CD4-positive, alpha-beta T cell treated with Interferon gamma for 1 hour (primary cell): ENCODE measurements around the gene FMO5.
"Not testable (repeated sequence)": the region's sequence is repeated elsewhere in the genome, so short reads cannot be mapped to it uniquely, and the experiment has no call there.

Experiments used
- DNase-seq: peaks from one replicate; pipeline ENCODE4 v3.0.0-alpha.2; 2020

The FMO5 gene

DNA sequence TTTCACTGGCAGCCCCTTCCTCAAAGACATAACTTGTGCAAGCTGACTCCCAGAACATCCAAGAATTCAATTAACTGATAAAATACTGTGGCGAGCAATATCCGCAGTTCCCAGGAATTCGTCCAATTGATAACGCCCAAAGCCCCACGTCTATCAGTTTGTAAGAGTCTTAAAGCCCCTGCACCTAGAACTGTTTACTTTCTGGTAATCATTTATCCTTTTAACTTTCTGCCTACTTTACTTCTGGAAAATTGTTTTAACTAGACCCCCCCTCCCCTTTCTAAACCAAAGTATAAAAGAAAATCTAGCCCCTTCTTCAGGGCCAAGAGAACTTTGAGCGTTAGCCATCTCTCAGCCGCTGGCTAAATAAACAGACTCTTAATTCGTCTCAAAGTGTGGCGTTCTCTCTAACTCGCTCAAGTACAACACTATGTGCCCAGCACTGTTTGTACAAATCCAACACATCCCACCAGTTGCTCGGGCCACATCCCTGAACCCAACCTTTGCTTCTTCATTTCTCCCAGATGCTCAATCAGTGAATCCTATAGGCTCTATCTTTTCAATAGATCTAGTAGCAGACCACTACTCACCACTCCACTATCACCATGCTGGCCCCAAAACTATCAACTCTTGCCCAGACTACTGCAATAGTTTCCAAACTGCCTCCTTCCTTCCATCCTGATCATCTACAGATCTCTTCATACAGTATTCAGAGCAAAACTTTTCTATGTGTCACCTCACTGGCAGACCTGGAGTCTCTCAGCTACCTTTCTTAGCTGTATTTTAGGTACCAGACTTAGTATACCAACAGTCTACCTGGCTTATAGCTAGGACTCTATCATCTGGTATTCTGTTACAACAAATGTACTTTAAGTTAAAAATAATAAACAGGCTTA, 14.0 kb upstream of the FMO5 start:
- DNase-seq, result no peak

DNA sequence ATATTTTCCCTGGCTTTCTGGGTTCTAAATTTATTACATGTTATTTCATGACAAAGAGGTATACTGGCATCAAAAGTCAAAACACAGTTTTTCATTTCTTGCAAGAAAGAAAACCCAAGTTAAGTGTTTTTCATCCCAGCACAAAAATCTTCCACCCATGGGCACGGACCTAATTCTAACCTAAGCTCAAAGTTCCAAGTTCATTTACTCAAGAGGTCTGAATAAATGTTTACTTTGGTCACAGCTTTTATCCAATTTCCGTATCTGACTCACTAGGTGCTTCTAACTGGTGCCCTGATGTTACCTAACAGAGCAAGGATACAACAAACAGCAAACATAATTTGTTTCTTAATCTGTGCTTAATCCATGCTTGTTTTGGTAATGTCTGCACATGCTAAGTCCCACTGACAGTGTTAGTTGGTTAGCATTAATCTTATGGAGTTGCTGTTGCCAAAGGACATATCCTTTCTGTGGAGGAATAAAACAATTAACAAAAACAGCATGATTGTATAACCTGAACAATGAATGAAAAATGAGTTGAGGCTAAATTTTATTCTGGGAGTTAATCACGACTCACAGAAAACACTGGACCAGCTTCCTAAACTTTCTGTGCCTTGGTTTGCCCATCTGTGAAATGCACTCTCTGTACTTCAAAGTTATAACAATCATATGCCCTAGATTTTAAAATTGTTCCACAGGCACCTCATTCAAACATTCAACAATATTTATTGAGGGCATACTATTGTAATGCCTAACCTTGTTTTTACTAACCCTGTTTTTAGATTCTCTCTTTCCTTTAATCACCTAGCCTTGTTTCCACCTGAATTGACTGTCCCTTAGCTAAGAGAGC, 13.1 kb upstream of the FMO5 start:
- DNase-seq, result no peak

DNA sequence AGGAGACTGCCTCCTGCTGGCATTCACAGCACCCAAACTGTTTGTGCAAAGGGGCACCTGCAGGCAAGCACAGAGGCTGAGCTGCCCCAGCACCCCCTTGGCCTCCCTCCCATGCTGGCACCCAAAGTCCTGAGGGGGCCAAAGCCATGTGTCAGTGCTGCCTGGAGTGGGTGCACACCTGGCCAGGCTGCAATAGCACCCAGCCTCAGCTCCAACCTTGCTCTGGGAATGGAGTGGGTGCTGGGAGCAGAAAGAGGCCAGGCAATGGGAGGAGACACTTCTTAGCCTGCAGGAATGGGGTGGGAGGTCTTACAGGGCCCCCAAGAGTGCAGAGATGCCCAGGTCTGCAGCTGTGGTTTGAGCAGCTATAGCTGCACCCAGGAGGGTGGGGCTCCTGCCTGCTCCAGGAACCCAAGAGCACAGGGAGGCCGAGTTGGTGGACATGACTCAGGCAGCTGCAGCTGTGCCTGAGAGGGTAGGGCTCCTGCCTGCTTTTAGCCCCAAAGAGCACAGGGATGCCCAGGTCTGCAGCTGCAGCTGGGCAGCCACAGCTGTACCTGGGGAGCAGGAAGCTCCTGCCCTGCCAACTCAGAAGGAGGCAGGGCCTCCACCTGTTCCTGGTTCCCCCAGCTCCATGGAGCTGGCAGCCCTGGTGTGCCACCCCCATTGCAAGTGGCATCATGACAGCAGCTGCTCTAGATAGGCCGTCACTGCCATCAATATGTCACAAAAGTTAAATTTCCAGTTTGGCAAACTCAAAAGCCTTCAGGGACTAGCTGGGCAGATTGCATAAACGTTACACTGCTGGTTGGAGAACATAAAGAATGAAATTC, 12.0 kb upstream of the FMO5 start:
- no peak for DNase-seq

DNA sequence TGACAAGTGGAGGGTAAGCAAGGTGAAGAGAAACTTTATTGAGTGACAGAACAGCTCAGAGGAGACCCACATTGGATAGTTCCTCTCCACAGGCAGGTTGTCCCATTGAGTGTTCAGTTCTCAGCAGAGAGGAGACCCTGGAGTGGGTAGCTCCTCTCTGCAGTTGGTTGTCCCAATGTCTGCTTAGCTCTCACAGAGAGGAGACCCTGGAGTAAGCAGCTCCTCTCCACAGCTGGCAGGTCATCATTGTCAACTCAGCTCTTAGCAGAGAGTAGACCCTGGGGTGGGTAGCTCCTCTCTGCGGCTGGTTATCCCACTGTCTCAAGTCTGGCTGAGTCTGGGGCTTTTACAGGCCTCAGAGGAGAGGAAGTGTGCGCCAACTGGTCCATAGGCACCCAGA, 11.3 kb upstream of the FMO5 start:
- DNase-seq, result no peak

DNA sequence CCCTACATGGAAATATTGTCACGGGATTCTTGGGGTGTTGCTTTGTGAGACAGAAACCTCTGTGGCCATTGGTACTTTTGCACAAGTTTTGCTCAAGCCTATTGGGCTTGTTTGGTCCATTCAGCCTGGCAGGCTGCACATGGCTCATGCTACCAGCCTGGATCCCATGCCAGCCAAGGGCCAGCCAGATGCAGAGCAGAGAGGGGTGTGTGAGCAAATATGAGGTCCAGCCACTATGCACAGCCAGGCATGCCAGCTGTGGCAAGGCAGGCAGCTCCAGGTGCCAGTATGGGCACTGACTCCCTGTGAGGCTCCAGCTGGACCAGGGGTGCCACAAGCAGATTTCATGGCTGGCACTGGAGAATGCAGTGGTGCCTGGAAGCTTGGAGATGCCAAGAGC, 10.7 kb upstream of the FMO5 start:
- no peak for DNase-seq

DNA sequence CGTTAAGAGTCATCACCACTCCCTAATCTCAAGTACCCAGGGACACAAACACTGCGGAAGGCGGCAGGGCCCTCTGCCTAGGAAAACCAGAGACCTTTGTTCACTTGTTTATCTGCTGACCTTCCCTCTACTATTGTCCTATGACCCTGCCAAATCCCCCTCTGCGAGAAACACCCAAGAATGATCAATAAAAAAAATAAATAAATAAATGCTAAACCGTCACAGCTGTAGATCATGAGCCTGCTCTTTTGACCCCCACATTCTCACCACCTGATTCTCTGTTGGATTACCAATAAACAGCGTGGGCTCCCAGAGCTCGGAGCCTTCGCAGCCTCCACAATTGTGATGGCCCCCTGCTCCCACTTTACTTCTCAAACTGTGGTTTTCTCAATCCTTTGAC, 8.8 kb upstream of the FMO5 start:
- DNase-seq, result not testable (repeated sequence)

DNA sequence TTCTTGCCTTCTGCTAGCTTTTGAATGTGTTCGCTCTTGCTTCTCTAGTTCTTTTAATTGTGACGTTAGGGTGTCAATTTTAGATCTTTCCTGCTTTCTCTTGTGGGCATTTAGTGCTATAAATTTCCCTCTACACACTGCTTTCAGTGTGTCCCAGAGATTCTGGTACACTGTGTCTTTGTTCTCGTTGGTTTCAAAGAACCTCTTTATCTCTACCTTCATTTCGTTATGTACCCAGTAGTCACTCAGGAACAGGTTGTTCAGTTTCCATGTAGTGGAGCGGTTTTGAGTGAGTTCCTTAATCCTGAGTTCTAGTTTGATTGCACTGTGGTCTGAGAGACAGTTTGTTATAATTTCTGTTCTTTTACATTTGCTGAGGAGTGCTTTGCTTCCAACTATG, 5.9 kb upstream of the FMO5 start:
- not testable (repeated sequence) for DNase-seq

DNA sequence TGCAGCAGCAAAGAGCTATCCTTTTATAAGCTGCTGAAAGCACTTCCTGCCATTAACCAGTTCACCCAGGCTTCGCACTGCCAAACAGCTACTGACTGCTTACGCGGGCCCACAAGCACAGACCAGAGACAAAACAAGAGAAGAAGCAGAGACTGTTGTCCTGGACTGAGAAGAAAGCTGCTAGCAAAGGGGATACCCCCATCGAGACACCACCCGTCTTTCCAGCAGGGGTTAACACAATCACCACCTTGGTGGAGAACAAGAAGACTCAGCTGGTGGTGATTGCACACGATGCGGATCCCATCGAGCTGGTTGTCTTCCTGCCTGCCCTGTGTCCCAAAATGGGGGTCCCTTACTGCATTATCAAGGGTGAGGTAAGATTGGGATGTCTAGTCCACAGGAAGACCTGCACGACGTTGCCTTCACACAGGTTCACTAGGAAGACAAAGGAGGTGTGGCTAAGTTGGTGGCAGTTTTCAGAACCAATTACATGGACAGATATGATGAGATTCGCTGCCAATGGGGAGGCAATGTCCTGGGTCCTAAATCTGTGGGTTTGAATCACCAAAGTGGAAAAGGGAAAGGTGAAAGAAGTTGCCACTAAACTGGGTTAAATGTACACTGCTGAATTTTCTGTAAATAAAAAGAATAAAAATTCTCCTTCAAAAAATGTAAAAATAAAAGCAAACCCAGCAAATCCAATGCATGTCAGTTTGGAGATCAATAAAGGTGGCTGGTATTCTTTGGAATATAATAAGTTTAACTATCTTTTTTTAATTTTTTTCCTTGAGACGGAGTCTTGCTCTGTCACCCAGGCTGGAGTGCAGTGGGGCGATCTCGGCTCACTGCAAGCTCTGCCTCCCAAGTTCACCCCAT, 1.2 kb downstream of the FMO5 start:
- no peak for DNase-seq

DNA sequence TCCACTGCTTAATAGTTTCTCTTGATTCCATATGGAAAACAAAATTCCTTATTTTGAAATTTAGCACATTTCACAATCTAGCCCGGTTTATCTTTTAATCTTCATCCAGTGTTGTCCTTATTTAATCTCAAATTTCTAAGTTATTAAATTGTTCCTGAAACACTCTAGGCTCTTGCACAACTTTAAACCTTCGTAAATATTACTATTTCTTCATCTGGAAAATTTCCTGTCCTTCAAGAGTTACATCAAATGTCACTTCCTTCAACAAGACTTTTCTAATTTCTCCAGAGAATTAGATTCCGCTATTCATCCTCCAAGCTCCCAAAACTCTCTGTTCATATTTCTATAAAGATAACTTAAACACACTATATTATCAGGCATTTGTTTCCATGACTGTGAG, 6.5 kb downstream of the FMO5 start:
- no peak for DNase-seq

DNA sequence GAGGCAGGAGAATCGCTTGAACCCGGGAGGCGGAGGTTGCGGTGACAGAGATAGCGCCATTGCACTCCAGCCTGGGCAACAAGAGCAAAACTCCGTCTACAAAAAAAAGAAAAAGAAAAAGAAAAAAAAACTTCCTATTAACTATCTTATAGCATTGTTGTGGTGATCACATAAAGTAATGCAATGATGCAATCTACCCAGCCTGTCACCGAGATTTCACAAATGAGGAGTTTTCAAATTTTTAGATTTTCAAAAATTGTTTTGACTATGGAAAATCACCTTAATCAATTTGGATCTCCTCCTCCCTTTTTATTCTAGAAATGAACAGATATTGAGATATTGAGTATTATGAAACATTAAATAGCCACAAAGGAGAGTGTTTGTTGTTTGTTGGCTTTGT, 8.0 kb downstream of the FMO5 start:
- DNase-seq, result no peak

DNA sequence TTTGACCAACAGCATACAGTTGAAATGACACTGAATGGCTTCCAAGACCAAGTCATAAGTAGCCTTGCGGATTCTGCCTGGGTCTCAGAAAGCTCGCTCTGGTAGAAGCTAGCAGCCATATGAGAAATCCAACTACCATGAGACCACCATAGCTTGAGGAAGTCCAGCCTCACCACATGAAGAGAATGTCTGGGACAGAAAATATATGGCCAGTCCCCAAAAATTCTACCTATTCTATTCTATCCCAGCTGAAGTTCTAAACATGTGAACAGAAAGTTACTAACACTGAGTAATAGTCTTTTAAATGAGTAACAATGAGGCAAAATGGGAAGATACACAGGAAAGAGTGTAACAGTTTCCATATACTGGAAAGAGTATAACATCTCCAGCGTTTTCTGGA, 9.0 kb downstream of the FMO5 start:
- no peak for DNase-seq

DNA sequence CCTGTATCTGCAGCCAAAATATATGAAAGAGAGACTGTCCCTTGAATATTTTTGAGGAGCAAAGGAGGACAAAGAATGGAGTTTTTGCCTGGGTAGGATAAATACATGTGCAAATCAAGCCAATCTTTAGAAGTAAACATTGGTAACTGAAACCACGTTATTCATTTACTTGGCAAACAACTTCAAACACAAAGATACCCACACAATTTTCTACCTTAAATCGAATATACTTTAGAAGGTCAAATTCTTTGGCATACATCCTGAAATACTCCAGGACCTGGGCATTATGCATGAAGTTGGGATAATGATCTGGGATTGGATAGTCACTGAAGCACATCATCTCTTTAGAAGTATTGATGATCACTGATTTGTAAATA, 9.6 kb downstream of the FMO5 start:
- DNase-seq, result no peak

DNA sequence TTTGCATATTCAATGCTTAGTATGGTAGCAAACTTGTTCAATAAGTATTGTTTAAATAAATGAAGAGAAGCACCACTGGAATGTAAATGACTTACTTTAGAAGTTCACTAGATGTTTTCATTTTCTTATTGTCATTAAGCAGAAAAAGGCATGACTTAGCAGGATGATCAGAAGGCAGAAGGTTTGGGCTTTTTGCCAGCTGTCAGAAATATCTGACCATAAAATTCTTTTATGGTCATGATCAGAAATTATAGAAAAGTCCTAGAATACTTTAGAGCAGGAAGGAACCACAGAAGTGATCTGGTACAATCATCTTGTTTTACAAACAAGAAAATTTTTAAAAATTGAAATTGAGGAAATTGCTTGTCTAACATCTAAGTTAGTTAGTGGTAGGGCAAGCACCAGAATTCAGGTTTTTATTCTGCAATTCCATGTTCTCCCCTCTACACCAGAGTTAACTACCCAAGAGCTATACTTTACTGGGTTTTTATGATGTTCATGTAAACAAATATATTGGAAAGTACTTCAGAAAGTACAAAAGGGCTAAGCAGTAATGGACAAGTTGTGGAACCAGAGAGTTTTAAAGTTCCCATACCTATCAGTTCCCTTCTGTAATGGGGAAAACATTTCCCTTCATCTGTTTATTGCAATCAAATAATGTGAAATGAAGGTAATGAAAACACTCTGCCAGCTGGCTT, 10.1 kb downstream of the FMO5 start:
- DNase-seq, result no peak

DNA sequence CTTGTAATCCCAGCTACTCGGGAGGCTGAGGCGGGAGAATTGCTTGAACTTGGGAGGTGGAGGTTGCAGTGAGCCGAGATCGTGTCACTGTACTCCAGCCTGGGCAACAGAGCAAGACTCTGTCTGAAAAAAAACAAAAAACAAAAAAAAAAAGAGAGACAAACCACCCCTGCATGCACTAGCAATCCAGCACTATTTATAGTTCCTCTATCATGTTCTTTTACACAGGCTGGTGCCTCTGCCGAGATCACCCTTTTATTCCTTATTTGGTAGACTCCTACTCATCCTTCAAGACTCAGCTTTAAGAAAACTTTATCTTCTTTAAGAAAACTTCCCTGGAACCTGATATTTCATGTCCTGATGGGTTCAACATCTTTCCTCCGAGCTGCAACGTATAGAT, 10.8 kb downstream of the FMO5 start:
- no peak for DNase-seq

DNA sequence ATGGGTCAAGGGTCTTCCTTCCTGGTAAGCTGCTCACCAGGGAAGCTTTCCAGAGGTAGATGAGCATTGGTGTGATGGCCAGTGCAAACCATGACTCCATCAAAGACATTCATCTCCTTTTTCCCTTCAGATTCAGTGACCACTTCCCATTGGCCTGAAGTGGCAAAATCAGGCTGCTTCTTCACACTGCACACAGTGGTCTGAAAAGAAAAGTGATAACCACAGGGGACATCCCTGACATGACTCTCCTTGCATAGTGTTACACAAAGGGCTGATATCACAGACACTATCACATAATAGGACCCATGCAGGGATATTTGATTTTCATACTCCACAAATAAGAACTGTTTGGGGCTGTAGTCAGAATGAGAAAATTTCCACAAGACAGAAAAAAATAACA, 11.9 kb downstream of the FMO5 start:
- DNase-seq, result no peak

DNA sequence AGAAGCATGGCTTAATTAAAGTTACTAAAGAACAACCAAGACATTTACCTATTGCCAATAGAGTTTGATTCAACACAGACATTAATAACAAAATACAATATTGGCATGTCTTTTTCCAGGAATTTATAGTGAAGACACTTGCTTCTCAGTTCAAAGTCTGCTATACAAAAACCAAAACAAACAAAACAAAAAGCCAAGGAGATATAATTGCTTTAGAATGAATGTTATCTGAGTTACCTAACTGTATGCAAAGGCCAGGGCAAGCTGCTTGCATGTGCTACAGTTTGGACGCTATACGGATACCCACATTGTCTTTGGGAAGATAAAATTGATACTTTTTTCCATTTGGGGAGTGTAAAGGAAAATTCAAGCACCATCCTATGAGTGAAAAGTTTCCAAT, 13.6 kb downstream of the FMO5 start:
- DNase-seq, result no peak

DNA sequence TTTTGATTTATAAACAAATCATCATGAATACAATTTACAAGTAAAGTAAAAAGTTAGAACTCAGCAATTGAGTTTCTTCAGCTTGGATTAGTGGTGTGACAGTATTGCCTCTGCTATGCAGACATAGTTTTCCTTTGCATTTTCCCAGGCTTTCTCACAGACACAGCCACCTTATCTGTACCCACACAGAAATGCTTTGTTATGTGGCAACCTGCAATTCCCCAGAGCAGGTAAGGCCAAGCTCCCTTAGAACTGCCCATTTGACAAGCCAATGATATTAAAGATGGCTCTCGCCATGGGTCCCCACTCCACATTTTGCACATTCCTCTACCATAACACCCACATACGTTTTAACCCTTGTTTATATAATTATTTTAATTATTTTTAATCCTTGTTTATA, 14.2 kb downstream of the FMO5 start:
- DNase-seq, result no peak

DNA sequence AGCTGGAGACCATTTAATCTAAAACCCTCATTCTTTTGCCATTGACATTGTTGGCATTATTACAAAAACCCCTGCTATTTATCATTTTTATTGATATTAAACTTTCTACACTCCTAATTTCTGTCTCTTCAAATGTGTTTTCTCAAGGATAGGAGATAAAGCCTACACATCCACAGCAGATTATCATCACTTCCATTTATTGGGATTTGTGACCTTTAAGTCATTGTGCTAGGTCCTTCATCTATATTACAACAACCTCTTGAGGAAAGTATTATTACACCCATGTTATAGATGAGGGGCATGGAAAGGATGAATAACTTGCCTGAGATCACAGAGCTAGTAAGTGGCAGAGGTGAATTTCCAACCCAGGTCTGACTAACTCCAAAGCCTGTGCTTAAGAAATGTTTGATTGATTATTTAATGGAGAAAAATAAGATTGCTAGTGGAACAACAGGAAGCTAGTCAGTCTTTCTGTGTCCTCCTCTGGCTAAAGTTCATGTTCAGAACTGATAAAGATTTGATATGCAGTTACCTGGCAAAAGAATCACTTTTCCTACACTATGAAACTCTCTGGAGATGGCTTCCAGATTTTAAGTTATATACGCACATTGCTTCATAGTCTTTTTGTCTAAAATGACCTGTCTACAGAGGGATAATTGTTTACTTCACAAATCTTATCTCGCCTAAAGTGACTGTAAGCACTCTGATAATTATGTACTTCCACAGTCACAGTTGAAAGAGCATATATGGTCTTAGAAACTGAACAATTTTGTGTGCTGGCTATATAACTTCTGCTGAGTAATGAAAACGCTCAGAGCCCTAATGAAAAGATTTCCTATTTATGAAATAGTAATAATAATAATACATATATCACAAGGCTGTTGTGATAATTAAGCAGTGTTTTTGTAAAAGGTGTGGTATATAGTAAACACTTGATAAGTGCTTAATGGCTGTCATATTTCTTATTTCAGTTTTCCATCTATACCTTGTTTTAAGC, 15.0 kb downstream of the FMO5 start:
- no peak for DNase-seq

DNA sequence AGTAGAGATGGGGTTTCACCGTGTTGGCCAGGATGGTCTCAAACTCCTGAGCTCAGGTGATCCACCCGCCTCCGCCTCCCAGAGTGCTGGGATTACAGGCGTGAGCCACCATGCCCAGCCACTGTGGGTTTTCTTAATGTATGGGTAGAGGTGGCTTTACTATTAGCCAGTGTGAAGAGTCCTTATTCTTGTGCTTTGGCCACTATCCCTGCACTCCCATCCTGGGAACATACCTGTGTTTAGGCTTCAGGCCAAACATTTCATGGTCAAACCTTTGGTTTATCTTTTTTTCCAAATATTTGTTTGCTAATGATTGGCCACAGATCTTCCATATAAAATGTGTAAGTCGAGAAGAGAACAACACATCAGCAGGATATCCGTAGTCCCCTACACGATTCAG, 16.5 kb downstream of the FMO5 start:
- DNase-seq, result no peak

DNA sequence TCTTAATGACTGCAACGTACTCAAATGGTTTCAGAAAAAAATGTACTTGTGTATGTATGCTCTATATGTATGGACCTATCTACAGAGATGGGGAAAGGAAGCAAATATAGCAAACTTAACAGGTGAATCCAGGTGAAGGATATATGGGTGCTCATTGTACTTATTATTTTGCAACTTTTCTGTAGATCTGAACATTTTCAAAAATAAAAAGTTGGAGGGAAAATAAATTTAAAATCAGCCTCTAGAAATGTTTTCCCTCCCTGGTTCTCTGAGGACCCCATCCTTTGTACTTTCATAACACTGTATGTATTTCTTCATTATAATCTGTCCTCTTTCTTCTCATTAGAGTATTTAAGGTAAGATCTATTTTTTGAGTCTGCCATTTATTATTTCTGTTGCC, 17.9 kb downstream of the FMO5 start:
- no peak for DNase-seq
